Measurements from ENCODE around the gene RIPOR3.
"Not testable (repeated sequence)": the region's sequence is repeated elsewhere in the genome, so short reads cannot be mapped to it uniquely, and the experiment has no call there.

The RIPOR3 gene

GRCh38 chr20:50717312-50717711 is 26.0 kb upstream of the RIPOR3 start:
- no peak overlapping the region for H3K27ac Mint-ChIP-seq

GRCh38 chr20:50716518-50716917 is 25.2 kb upstream of the RIPOR3 start:
- DNase-seq (no peak), ATAC-seq (replicated peaks) (no peak)
- H3K4me1 Mint-ChIP-seq = no peaks in the 10 kb centered on the region
- H3K27me3 Mint-ChIP-seq = peaks cover 31 to 44% of the 10 kb centered on the region in 2 donors
- H3K27ac Mint-ChIP-seq = no peak overlapping the region
- H3K9me3 Mint-ChIP-seq = no peaks in the 10 kb centered on the region
- no peaks in the 10 kb centered on the region for H3K36me3 Mint-ChIP-seq
- H3K4me3 Mint-ChIP-seq = no peak overlapping the region

More at GRCh38 chr20:50717312-50717711, 26.0 kb upstream of the RIPOR3 start:
- Mint-ChIP-seq H3K36me3 (no peaks in the 10 kb centered on the region), H3K4me1 (no peaks in the 10 kb centered on the region), H3K27me3 (peaks cover 26 to 38% of the 10 kb centered on the region in 2 donors), H3K4me3 (no peak overlapping the region), H3K9me3 (no peaks in the 10 kb centered on the region)
- DNase-seq (no peak), ATAC-seq (replicated peaks) (no peak)

GRCh38 chr20:50715694-50716093 is 24.4 kb upstream of the RIPOR3 start:
- H3K27ac Mint-ChIP-seq = no peak overlapping the region
- no peaks in the 10 kb centered on the region for H3K36me3 Mint-ChIP-seq
- H3K4me1 Mint-ChIP-seq = no peaks in the 10 kb centered on the region
- DNase-seq (no peak), ATAC-seq (replicated peaks) (no peak)
- H3K4me3 Mint-ChIP-seq = no peak overlapping the region
- H3K27me3 Mint-ChIP-seq = peaks cover 37 to 52% of the 10 kb centered on the region in 2 donors
- no peaks in the 10 kb centered on the region for H3K9me3 Mint-ChIP-seq

GRCh38 chr20:50714426-50714825 is 23.1 kb upstream of the RIPOR3 start:
- H3K36me3 Mint-ChIP-seq; H3K27ac Mint-ChIP-seq; H3K4me1 Mint-ChIP-seq; H3K4me3 Mint-ChIP-seq; ATAC-seq (replicated peaks); DNase-seq; H3K9me3 Mint-ChIP-seq: not testable (repeated sequence)
- H3K27me3 Mint-ChIP-seq = peaks cover 33 to 52% of the 10 kb centered on the region in 2 donors

- no peak overlapping the region for H3K27ac Mint-ChIP-seq
- H3K36me3 Mint-ChIP-seq = no peaks in the 10 kb centered on the region
- H3K9me3 Mint-ChIP-seq = no peaks in the 10 kb centered on the region
- H3K4me1 Mint-ChIP-seq = no peaks in the 10 kb centered on the region
- no peak overlapping the region for H3K4me3 Mint-ChIP-seq
- peaks cover 33 to 56% of the 10 kb centered on the region in 2 donors for H3K27me3 Mint-ChIP-seq
- no peak for DNase-seq
- ATAC-seq (replicated peaks) = no peak
Observed at GRCh38 chr20:50713657-50714101, 22.3 kb upstream of the RIPOR3 start.

GRCh38 chr20:50712771-50713656 is 21.7 kb upstream of the RIPOR3 start:
- Mint-ChIP-seq H3K9me3 (no peaks in the 10 kb centered on the region), H3K27ac (no peak overlapping the region), H3K4me1 (no peaks in the 10 kb centered on the region), H3K4me3 (no peak overlapping the region), H3K27me3 (peaks cover 30 to 51% of the 10 kb centered on the region in 2 donors), H3K36me3 (no peaks in the 10 kb centered on the region)
- no peak for ATAC-seq (replicated peaks)
- no peak for DNase-seq

- Mint-ChIP-seq H3K36me3 (no peaks in the 10 kb centered on the region), H3K4me1 (no peaks in the 10 kb centered on the region), H3K9me3 (no peaks in the 10 kb centered on the region), H3K27ac (no peak overlapping the region), H3K27me3 (peaks cover 27 to 51% of the 10 kb centered on the region in 2 donors), H3K4me3 (no peak overlapping the region)
- no peak for DNase-seq
- ATAC-seq (replicated peaks) = no peak
Observed at GRCh38 chr20:50711113-50711825, 19.9 kb upstream of the RIPOR3 start.

GRCh38 chr20:50710492-50711063 is 19.2 kb upstream of the RIPOR3 start:
- peaks cover 27 to 58% of the 10 kb centered on the region in 2 donors for H3K27me3 Mint-ChIP-seq
- no peaks in the 10 kb centered on the region for H3K36me3 Mint-ChIP-seq
- H3K9me3 Mint-ChIP-seq = no peaks in the 10 kb centered on the region
- no peak overlapping the region for H3K4me3 Mint-ChIP-seq
- no peaks in the 10 kb centered on the region for H3K4me1 Mint-ChIP-seq
- no peak for ATAC-seq (replicated peaks)
- no peak overlapping the region for H3K27ac Mint-ChIP-seq
- DNase-seq = no peak

GRCh38 chr20:50709636-50709973 is 18.3 kb upstream of the RIPOR3 start:
- no peaks in the 10 kb centered on the region for H3K4me1 Mint-ChIP-seq
- no peaks in the 10 kb centered on the region for H3K9me3 Mint-ChIP-seq
- peaks cover 31 to 58% of the 10 kb centered on the region in 2 donors for H3K27me3 Mint-ChIP-seq
- ATAC-seq (replicated peaks) = no peak
- no peaks in the 10 kb centered on the region for H3K36me3 Mint-ChIP-seq
- no peak overlapping the region for H3K4me3 Mint-ChIP-seq
- no peak for DNase-seq
- H3K27ac Mint-ChIP-seq = no peak overlapping the region

GRCh38 chr20:50708845-50709635 is 17.7 kb upstream of the RIPOR3 start:
- no peaks in the 10 kb centered on the region for H3K4me1 Mint-ChIP-seq
- H3K27me3 Mint-ChIP-seq = peaks cover 31 to 53% of the 10 kb centered on the region in 2 donors
- H3K36me3 Mint-ChIP-seq = no peaks in the 10 kb centered on the region
- no peak overlapping the region for H3K27ac Mint-ChIP-seq
- no peak overlapping the region for H3K4me3 Mint-ChIP-seq
- H3K9me3 Mint-ChIP-seq = no peaks in the 10 kb centered on the region
- ATAC-seq (replicated peaks) (no peak), DNase-seq (no peak)

GRCh38 chr20:50704971-50705370 is 13.6 kb upstream of the RIPOR3 start:
- H3K27me3 Mint-ChIP-seq = peaks cover 15 to 36% of the 10 kb centered on the region in 2 donors
- no peak overlapping the region for H3K4me3 Mint-ChIP-seq
- H3K4me1 Mint-ChIP-seq = no peaks in the 10 kb centered on the region
- no peak overlapping the region for H3K27ac Mint-ChIP-seq
- no peak for DNase-seq
- no peaks in the 10 kb centered on the region for H3K36me3 Mint-ChIP-seq
- ATAC-seq (replicated peaks) = no peak
- no peaks in the 10 kb centered on the region for H3K9me3 Mint-ChIP-seq

GRCh38 chr20:50704514-50704913 is 13.2 kb upstream of the RIPOR3 start:
- DNase-seq = no peak
- no peaks in the 10 kb centered on the region for H3K36me3 Mint-ChIP-seq
- no peak for ATAC-seq (replicated peaks)
- H3K9me3 Mint-ChIP-seq = no peaks in the 10 kb centered on the region
- no peak overlapping the region for H3K27ac Mint-ChIP-seq
- H3K4me3 Mint-ChIP-seq = no peak overlapping the region
- H3K27me3 Mint-ChIP-seq = peaks cover 17 to 40% of the 10 kb centered on the region in 2 donors
- H3K4me1 Mint-ChIP-seq = no peaks in the 10 kb centered on the region

- H3K27ac Mint-ChIP-seq; DNase-seq; H3K4me3 Mint-ChIP-seq; H3K4me1 Mint-ChIP-seq; H3K9me3 Mint-ChIP-seq; H3K36me3 Mint-ChIP-seq; ATAC-seq (replicated peaks): not testable (repeated sequence)
- H3K27me3 Mint-ChIP-seq = peaks cover 19 to 38% of the 10 kb centered on the region in 2 donors
Observed at GRCh38 chr20:50703651-50704438, 12.5 kb upstream of the RIPOR3 start.
